ENCODE measurements around the gene ZSCAN5A.
"Not testable (repeated sequence)": the region's sequence is repeated elsewhere in the genome, so short reads cannot be mapped to it uniquely, and the experiment has no call there.

ZSCAN5A gene

DNA sequence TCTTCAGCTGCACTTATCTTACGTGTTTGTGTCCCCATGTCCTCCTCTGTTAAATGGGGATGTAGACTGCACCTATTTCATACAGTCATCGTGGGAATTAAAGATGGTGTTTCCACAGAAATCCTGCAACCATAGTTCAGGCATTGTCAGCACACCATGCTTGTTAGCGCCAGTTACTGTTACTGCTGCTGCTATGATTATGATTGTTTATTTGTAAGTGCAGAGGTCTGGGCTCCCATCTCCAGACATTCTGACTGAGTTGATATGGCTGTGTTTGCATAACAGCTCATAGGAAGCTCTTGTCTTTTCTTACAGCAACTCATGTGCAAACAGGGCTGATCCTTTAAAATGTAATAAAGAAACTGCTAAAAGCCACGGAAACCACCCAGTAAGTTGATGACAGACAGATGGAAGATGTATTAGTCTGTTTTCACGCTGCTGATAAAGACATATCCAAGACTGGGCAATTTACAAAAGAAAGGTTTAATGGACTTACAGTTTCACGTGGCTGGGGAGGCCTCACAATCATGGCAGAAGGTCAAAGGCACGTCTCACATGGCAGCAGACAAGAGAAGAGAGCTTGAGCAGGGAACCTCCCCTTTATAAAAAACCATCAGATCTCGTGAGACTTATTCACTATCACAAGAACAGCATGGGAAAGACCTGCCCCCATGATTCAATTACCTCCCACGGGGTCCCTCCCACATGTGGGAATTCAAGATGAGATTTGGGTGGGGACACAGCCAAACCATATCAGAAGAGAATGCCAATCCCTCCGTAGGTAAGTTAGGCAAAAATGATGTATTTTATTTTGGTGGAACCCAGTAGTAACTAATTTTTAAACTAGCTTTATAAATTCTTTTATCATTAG, 1.6 kb downstream of the ZSCAN5A start:
- no peak for ATAC-seq

DNA sequence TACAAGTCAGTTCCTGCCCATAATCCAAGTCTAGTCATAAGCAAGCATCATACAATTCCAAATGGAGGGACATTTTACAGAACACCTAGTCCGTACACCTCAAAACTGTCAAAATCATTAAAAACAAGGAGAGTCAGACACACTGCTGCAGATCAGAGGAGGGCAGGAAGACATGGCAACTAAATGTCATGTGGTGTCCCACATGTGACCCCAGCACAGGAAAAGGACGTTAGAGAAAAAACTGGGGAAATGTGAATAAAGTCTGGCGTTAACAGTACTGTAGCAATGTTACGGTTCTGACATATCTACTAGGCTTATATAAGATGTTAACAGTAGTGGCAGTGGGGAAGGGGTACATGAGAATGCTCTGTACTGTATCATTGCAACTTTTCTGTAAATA, 2.3 kb downstream of the ZSCAN5A start:
- no peak for ATAC-seq

GRCh38 chr19:56310462-56310861, 4.2 kb downstream of the ZSCAN5A start:
- no peak for ATAC-seq

DNA sequence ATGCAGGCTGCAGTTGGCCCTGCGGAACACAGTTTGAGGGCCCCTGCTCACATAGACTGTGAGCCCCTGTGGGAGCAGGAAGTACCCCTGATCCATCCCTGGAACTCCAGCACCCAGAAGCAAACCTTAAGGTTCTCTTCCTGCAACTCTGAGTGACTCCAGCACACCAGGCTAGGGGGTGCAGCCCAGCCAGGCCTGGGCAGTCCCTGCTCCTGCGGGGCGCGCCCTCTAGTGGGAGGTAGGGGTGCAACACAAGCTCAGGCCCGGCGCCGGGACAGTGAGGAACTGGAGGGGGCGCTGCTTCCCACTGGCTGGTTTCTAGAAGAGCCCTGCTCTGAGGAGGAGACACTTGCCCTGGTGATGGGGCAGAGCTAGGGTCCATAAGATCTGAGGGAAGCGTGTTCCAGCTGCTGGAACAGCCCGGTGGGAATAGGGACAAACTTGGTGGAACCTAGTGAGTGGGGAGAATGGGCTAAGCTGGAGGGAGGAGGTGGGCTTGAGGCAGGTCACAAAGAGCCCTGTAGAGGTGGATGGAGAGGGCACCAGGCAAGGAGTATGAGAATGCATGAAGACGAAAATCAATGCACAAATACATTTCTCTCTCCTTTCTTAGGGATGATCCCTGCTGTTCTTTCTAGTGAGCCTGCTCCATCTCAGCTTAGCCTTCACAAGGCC, 5.0 kb downstream of the ZSCAN5A start:
- ATAC-seq = peak in 1 of 2 donors; percentile 36

- no peak for ATAC-seq
Observed at GRCh38 chr19:56308792-56309191, 5.8 kb downstream of the ZSCAN5A start.

- ATAC-seq = not testable (repeated sequence)
Observed at GRCh38 chr19:56307062-56307461, 7.6 kb downstream of the ZSCAN5A start.

GRCh38 chr19:56306016-56306415, 8.6 kb downstream of the ZSCAN5A start:
- no peak for ATAC-seq

GRCh38 chr19:56304243-56304642, 10.4 kb downstream of the ZSCAN5A start:
- no peak for ATAC-seq

DNA sequence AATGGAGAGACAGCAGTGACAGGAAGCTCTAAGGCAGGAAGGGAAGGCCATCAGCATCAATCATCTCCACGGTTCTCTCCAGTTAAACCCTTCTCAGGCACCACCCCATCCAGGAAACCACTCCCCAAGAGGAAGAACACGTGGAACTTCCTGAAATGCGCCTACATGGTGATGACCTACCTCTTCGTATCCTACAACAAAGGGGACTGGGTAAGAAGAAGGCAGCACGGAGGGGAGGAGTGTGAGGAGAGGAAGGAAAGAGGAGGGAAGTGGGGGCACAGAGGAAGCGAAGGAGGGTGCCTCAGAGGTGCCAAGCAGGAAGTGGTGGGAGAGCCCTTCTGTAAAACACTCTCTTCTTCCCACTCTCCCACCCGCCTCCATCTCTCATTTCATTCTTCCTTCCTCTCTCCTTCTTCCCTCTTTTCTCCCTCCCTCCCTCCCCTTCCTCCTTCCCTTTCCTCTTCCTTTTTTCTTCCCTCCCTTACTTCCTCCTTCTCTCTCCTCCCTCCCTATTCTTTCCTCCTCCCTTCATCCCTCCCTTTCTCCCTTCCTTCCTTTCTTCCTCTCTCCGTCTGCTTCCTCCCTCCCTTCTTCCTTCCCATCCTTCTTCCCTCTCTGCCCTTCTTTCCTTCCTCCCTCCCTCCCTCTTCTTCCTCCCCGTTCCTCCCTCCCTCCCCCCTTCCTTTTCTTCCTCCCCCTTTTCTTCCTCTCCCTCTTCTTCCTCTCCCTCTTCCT, 12.6 kb downstream of the ZSCAN5A start:
- ATAC-seq = no peak

DNA sequence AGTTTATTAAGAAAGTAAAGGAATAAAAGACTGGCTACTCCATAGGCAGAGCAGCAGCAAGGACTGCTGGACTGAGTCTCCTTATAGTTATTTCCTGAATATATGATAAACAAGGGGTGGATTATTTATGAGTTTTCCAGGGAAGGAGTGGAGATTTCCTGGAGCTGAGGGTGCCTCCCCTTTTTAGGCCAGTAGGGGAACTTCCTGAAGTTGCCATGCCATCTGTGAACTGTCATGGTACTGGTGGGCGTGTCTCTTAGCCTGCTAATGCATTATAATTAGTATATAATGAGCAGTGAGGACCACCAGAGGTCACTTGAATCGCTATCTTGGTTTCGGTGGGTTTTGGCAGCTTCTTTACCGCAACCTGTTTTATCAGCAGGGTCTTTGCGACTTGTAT, 13.5 kb downstream of the ZSCAN5A start:
- no peak for ATAC-seq

GRCh38 chr19:56299688-56300087, 15.0 kb downstream of the ZSCAN5A start:
- no peak for ATAC-seq

DNA sequence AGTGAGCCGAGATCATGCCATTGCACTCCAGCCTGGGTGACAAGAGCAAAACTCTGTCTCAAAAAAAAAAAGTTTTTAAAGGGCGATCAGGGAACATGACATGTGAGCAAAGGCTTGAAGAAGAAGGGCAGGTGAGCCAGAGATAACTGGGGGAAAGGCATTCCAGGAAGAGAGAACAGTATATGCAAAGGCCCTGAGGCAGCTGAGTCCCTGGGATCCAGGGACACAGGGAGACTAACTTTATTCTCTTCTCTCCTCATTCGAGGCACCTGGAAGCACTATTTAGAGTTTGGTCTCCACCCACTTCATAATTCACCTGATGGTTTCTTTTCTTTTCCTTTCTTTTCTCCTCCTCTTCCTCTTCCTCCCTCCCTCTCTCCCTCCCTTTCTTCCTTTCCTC, 17.6 kb downstream of the ZSCAN5A start:
- no peak for ATAC-seq

DNA sequence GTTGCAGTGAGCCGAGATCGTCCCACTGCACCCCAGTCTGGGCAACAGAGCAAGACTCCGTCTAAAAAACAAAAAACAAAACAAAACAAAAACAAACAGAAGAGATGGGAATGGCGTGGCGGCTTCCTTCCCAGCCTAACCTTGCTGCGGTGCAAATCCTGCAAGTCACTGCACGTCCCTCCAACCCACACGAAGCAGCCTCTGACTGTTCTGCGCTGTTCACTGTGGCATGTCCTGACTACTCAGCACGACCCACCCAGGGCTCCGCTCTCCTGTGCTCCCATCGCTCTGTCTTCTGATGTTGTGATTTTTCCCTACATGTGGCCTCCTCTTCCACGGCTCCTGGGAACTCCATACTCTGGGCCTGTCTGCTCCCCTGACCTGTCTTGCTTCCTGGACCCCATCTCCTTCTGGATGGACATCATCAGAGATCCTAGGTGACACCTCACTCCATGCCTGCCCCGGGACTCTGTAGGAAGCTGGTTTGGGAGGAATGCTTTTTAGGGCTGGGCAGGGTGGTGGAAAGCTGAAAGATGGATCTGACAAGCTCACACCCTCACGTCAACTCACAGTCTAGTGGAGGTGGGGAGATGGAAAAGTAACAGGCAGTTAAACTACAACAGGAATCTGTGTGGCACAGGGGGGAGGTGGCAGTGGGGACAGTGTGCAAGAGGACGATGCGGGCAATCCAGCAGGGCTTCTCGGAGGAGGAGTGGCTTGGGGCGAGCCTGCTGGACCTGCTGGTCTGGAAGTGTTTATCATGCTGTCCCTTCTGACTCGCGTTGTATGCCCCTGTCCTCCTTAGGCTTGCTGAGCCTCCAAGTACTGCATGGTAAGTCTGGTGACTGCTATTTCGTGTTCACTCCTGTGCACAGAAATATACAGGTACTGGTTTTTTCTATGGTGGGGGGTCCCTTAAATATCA, 18.8 kb downstream of the ZSCAN5A start:
- no peak for ATAC-seq

DNA sequence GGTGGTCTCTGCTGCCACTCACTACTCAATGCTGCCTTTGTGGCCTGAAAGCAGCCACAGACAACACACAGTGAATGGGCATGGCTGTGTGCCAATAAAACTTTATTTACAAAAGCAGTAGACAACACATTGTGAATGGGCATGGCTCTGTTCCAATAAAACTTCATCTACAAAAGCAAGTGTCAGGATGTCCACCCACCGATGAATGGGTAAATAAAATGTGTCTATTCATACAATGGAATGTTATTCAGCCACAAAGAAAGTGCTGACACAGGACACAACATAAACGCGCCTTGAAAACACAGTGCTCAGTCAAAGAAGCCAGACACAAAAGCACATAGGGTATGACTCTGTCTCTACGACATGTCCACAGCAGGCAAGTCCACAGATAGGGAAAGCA, 20.1 kb downstream of the ZSCAN5A start:
- no peak for ATAC-seq

GRCh38 chr19:56291867-56292266, 22.8 kb downstream of the ZSCAN5A start:
- no peak for ATAC-seq

GRCh38 chr19:56290104-56290503, 24.5 kb downstream of the ZSCAN5A start:
- no peak for ATAC-seq

GRCh38 chr19:56284746-56285145, 29.9 kb downstream of the ZSCAN5A start:
- ATAC-seq = no peak

GRCh38 chr19:56282809-56283208, 31.8 kb downstream of the ZSCAN5A start:
- no peak for ATAC-seq

DNA sequence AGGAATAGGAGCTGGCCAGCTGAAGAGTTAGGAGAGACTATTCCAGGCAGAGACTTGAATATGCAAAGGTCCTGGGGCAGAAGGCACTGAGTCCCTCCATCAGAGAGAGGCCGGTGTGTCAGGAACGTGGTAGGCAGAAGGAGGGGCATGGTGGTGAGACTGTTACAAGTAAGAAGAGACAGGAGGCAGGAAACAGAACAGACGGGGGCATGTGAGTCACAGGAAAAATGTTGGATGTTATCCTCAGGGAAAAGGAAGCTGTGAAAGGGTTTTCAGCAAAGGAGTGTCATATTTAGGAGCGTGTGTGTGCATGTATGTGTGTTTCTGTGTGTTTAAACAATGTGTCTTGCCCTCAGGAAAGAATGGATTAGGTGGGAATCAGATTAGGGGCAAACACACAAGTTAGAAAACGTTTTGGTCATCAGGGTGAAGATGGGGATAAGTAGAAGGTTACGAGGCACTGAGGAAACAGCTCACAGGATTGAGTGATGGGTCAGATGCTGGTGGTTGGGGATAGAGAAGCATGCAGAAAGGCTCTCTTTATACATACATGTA, 41.0 kb downstream of the ZSCAN5A start:
- ATAC-seq = no peak

DNA sequence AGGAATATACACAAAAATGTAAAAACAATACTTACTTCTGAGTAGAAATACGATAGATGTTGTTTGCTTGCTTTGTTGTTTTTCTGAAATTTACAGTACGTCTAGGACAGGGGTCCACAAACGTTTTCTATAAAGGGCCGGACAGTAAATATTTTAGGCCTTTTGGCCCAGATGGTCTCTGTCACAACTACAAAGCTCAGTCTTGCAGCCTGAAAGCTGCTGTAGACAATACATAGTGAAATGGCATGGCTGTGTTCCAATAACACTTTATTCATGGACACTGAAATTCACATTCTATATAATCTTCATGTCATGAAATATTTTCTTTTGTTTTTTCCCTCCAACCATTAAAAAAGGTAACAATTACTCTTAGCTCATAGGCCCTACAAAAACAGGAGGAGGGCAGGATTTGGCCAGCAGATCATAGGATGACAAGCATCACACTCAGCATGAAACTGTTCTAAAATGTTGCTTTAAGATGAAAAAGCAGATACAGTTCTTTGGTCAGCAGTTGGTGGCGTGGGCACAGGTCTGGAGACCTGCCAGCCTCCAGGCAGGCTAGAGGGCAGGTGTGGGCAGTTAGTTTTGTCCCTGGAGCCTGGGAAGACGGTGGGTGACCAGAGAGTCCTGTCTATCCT, 42.4 kb downstream of the ZSCAN5A start, which contains the start of gene EDDM13:
TSS of gene EDDM13 (plus strand) at position 588 of the 638 bp plus-strand sequence. CDS start 87 bp downstream, outside the sequence.
- no peak for ATAC-seq

DNA sequence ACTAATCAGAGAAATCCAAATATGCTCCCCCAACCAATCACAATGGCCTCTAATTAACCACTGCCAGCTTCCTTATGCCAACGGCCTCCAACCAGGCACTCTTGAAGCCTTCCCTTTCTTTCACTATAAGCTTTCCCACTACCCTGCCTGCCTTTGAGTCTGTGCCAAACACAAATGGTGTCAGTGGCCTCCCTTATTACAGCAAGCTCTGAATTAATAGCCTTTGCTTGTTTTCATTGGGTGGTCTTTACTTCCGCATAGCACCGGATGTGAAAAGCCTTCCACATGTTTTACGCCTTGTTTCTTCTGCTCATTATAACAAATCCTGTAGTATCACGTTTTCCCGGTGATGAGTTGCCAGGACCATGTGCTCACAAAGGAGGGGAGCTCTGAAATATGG, 43.5 kb downstream of the ZSCAN5A start:
- no peak for ATAC-seq
